RWPE1 (cell line): Measurements from ENCODE around the gene OSTM1.
A peak's percentile ranks its signal among the peaks of the same experiment; 100 is the strongest.

Source experiments
- CTCF ChIA-PET: fragments of 350-600 bp; sonication (Branson Sonifier 250); formaldehyde crosslinking; extraction: SDS; loops from one replicate; lab custom pipeline; 2021; lab: Yijun Ruan, JAX
- POLR2A ChIA-PET: fragments of 400-600 bp; formaldehyde crosslinking; extraction: SDS; loops from one replicate; lab custom pipeline; 2020; ENCODE audit warnings: antibody characterized with exemption; ENCODE audit not compliant: low non-redundant PET; lab: Yijun Ruan, JAX
- DNase-seq: peaks from one replicate; pipeline ENCODE4 v3.0.0; 2012; ENCODE audit warnings: low spot score
- H3K27ac ChIP-seq: fragments of 450-650 bp; 2 replicates; pipeline ENCODE4 v1.5.1; 2017
- TF ChIP-seq, protein P1 (sequence below): fragments of 450-650 bp; conservative IDR thresholded peaks from 2 replicates; pipeline ENCODE4 v1.5.1; 2017; ENCODE audit warnings: low read depth, mild to moderate bottlenecking

The OSTM1 gene

DNA sequence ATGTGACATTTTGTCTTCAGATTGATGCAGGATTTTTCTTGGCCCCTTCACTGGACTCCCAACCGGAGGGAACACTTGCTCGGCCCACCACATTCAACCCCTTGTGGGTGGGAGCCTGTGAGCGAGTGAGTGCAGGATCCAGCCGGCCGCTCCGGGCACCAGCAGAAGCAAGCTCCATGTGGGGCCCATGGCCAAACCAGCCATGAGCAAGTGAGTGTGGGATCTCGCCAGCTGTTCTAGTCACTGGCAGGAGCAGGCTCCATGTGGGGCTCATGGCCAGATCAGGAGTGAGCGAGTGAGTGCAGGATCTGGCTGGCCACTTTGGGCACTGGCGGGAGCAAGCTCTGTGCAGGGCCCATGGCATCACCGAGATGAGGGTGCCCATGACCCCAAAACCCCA lies 42.6 kb downstream of the OSTM1 start:
- H3K27ac ChIP-seq, result no peak overlapping the region
- no peak for DNase-seq
- POLR2A ChIA-PET, result interaction anchor here (0.5 kb wide), 1 partner anchor 9 kb away, joined by 6 read pairs; no protein-coding TSS in a partner anchor
- CTCF ChIA-PET, result interaction anchor here (0.8 kb wide), 2 partner anchors 18 to 22 kb away, joined by 4 read pairs; no protein-coding TSS in a partner anchor
- TF ChIP-seq, protein P1, sequence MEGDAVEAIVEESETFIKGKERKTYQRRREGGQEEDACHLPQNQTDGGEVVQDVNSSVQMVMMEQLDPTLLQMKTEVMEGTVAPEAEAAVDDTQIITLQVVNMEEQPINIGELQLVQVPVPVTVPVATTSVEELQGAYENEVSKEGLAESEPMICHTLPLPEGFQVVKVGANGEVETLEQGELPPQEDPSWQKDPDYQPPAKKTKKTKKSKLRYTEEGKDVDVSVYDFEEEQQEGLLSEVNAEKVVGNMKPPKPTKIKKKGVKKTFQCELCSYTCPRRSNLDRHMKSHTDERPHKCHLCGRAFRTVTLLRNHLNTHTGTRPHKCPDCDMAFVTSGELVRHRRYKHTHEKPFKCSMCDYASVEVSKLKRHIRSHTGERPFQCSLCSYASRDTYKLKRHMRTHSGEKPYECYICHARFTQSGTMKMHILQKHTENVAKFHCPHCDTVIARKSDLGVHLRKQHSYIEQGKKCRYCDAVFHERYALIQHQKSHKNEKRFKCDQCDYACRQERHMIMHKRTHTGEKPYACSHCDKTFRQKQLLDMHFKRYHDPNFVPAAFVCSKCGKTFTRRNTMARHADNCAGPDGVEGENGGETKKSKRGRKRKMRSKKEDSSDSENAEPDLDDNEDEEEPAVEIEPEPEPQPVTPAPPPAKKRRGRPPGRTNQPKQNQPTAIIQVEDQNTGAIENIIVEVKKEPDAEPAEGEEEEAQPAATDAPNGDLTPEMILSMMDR, result no peak

DNA sequence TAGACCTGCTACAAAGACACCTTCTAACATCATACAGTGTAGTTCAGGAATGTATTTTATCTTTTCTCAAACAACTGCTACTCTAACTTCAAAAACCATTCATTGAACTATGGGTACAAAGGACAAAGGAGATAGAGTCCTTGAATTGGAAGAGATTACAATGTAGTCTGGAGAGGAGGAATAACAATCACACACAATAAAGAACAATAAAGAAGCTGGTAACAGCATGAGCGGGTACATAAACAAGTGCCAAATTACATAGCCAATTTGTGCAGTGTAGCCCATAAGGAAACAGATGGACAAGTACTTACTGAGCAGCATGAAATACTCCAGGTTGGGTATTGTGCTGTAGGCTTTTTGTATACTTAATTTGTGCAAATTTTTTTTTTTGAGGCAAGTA lies 44.3 kb downstream of the OSTM1 start:
- no peak for DNase-seq
- TF ChIP-seq, protein P1, result no peak
- no peak overlapping the region for H3K27ac ChIP-seq
- POLR2A ChIA-PET, result no interaction called here
- CTCF ChIA-PET, result no interaction called here

DNA sequence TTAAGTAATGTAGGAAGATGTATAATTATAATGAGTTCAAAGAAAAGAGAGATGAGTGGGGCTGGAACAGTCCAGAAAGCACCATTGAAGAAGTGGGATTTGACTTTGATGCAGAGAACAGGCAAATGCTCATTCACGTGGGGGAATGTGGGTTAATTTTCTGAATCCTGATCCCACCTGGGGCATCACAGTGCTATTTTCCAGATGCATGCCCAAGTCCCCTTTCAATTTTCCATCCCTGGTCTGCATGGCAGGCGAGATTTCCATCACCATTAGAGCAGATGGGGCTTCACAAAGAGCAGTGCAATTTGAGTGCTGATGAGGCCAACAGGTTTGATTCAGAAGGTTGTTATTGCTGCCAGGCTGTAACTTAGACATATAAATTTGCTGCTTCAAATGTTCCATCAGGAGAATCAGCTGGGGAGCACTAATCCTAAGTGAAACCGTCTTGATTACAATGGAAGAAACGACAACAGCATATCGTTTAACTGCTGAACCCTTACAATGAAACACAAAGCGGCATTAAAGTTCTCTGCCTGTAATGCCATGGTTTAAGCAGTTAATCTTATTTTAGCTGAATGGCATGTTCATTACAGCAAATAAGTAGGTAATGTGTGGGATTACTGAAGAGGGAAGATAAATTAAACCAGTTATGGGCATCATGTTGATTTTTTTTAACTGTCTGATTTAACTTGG lies 45.2 kb downstream of the OSTM1 start:
- CTCF ChIA-PET, result interaction anchor here (0.5 to 0.6 kb wide), 2 partner anchors 125 to 663 kb away, joined by 3 read pairs; no protein-coding TSS in a partner anchor

DNA sequence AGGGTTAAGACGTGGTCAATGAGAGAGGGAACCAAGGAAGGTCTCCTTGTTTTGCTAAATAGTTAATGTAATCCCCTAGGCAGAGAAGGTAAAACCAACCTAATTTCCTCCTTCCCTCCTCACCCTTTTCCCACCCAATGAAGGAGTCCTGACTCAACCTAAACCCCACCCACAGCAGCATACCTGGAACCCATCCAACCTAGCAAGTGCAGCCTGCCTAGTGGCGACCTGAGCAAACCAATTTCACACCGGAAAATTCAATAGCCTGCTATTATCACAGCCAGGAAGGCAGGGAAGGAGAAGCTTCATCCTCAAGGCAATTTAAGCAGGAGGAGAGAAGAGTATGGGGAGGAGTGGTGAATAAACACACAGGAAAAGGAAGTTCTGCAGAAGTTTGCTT lies 46.9 kb downstream of the OSTM1 start:
- ChIA-PET POLR2A (no interaction called here), CTCF (interaction anchor here (0.6 kb wide), 1 partner anchor 46 kb away, joined by 4 read pairs; no protein-coding TSS in a partner anchor)
- DNase-seq, result peak; percentile 10
- TF ChIP-seq, protein P1, result no peak
- no peak overlapping the region for H3K27ac ChIP-seq

More for the DNA sequence above, 45.2 kb downstream of the OSTM1 start:
- DNase-seq, result no peak
- H3K27ac ChIP-seq, result no peak overlapping the region
- POLR2A ChIA-PET, result no interaction called here
- TF ChIP-seq, protein P1, result no peak

DNA sequence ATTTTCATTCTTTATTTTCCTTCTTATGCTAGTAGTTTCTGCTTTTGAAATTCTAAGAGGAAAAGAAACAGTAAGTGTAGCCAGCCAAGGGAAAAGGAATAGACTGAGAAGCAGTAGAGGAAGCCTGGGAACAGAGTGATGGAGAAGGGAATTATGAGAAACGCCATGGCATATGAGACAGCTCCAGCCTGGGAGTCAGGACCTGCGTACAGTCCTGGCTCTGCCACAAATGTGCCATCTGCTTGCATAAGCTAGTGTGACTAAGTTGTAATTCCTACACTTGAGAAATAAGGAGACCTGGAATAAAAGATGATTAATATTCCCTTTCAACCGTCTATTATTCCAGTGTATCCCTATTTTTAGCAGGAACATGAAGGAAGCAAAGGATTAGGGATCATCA lies 47.5 kb downstream of the OSTM1 start:
- ChIA-PET CTCF (interaction anchor here (0.6 kb wide), 1 partner anchor 47 kb away, joined by 4 read pairs; no protein-coding TSS in a partner anchor), POLR2A (no interaction called here)
- H3K27ac ChIP-seq, result no peak overlapping the region
- TF ChIP-seq, protein P1, result no peak
- no peak for DNase-seq

DNA sequence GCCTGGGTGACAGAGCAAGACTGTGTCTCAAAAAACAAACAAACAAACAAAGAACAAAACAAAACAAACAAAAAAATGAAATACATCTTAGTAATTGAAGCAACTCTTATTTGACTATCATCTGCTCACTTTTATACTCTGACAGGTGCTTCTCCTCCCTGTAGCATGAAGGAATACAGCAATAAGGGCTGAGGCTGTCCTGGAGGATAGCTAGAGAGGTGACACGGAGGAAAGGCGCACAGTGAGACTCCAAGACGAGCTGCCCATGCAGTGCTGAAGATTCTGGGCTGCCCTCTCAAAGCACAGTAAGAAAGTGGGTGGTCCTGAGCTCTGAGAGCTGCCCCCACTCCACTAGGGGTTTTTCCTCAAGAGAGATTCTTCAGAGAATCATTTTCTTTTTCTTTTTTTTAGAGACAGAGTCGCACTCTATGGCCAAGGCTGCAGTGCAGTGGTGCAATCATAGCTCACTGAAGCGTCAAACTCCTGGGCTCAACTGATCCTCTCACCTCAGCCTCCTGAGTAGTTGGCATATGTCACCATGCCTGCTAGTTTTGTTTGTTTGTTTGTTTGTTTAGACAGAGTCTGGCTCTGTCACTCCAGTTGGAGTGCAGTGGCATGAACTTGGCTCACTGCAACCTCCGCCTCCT lies 50.0 kb downstream of the OSTM1 start:
- no peak for DNase-seq
- TF ChIP-seq, protein P1, result no peak
- ChIA-PET CTCF (interaction anchor here (0.7 kb wide), 1 partner anchor 16 kb away, joined by 3 read pairs; no protein-coding TSS in a partner anchor), POLR2A (no interaction called here)
- H3K27ac ChIP-seq, result no peak overlapping the region
